ENCODE results near the gene CASP8.

GRCh38 chr2:201219328-201220096 lies 40.8 kb upstream of the CASP8 start:
- TF ChIP-seq, protein P1, sequence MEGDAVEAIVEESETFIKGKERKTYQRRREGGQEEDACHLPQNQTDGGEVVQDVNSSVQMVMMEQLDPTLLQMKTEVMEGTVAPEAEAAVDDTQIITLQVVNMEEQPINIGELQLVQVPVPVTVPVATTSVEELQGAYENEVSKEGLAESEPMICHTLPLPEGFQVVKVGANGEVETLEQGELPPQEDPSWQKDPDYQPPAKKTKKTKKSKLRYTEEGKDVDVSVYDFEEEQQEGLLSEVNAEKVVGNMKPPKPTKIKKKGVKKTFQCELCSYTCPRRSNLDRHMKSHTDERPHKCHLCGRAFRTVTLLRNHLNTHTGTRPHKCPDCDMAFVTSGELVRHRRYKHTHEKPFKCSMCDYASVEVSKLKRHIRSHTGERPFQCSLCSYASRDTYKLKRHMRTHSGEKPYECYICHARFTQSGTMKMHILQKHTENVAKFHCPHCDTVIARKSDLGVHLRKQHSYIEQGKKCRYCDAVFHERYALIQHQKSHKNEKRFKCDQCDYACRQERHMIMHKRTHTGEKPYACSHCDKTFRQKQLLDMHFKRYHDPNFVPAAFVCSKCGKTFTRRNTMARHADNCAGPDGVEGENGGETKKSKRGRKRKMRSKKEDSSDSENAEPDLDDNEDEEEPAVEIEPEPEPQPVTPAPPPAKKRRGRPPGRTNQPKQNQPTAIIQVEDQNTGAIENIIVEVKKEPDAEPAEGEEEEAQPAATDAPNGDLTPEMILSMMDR (IDR thresholded peaks at IDR 0.05): no peak
- TF ChIP-seq EZH2 (IDR thresholded peaks at IDR 0.05): no peak
